NCI-H526 treated with DMSO at 0.1 percent for 48 hours (cell line): ENCODE results near the gene TRIM8.

Source experiments
- DNase-seq: peaks from one replicate; lab custom pipeline; 2025; lab: John Stamatoyannopoulos, UW

The TRIM8 gene

DNA sequence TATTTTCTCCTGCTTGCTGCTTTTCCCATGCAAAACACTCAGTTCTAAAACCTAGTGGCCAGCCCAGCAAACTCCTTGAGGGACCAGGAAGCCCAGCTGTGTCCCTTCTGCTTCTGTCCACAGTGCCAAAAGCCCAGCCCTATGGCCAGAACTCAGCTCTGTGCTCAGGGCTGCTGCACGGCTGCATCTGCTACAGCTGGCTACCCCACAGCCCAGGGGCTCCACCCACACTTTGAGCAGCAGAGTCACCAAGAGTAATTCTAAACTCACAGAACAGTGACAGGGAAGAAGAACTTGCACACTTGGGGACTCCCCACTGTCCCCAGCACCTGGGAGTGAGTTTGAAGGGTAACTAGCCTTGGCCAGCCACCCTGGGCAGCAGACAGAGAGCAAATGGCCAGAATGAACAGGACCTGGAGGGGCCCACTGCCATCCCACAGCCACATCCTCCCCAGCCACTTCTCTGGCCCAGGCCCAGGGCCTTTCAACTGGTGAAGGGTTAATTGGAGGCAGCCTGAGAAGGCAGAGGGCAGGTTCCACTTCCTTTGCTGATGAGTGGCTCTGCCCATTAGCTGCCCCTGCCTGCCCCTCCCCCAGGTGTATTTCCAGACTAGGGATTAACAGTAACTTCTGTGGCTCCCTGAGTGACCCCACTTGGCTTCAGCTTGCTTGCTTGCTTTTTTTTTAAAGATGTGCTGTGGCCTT lies 28.1 kb upstream of the TRIM8 start:
- DNase-seq = no peak

DNA sequence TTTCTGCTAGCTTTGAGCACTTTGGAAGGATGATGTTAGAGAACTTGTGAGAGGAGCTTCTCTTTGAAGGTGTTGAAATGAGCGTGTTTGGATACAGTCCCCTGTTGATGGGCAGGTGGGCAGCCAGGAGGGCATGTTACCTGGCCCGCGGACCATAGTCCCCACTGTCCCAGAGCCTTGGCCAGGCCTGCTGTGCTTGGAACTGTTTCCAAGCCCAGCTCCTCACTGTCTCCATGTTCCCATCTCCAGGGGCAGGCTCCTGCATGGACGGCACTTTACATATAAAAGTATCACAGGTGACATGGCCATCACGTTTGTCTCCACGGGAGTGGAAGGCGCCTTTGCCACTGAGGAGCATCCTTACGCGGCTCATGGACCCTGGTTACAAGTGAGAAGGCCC lies 27.2 kb upstream of the TRIM8 start:
- no peak for DNase-seq

DNA sequence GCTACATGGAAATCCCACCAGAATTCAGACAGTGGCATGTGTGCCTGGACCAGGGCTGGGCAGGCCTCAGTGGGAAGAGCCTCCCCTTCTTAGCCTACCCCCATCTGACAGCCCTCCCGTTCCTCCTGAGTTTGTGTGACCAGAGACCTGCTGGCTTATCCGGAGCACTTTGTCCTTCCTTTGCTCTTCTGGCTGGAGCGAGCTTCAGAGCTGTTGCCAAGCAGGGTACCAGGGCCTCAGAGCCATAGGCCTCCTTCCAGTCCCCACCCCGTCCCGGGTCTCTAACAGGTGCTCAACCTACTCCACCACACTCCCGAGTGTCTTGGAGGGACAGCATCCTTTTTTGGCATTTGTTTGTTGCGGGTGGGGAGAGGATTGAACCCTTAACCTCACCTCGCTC lies 26.5 kb upstream of the TRIM8 start:
- DNase-seq = no peak

DNA sequence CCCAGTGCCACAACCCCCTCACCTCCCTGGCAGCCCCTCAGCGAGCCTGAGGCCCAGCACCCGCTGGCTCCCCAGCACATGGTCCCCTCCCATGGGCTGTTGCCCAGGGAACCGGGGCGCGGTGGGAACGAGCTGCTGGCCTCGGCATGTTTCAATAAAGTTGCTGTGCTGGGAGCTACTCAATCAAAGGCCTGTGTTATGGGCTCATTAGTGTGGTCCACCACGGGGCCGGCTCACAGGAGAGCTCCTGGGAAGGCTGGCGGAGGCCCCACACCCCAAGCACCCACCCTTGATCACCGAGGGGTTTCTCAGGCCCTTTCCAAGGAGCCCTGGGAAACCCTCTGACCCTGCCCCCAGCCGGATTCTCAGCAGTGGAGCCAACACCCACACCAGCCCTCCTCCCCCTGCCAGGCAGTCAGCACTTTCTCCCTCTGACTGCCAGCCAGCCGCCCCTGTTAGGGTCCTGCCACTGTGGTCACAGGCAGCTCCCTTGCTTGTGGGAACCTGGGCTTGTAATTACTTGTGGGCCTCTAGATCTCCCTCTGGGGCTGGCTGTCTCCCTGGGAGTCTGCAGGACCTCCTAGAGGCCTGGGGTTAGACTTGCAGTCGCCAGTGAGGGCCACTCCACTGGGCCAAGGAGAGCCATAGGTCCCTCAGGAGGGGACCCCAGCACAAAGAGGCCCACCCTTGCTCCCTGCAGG lies 24.8 kb upstream of the TRIM8 start:
- DNase-seq = no peak

DNA sequence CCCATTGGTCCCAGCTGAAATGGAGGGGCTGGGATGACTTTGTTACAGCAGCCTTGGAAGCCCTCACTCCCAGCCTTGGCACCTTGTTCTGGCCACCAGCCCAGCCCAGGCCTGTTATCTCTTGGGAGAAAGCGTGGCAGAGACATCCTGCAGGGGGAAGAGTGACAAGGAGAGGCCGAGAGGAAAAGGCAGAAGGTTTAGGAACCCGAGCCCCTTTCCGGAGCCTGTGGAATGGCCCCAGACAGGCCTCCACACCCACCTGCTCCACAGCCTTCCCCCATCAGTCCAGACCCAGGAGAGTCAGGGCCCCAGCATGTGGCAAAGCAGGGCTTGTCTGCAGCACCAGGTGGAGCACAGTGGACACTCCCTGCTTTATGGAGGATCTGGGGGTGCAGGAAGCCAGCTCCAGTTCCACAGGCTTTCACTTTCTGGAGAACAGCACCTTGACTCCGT lies 24.1 kb upstream of the TRIM8 start:
- DNase-seq = no peak

DNA sequence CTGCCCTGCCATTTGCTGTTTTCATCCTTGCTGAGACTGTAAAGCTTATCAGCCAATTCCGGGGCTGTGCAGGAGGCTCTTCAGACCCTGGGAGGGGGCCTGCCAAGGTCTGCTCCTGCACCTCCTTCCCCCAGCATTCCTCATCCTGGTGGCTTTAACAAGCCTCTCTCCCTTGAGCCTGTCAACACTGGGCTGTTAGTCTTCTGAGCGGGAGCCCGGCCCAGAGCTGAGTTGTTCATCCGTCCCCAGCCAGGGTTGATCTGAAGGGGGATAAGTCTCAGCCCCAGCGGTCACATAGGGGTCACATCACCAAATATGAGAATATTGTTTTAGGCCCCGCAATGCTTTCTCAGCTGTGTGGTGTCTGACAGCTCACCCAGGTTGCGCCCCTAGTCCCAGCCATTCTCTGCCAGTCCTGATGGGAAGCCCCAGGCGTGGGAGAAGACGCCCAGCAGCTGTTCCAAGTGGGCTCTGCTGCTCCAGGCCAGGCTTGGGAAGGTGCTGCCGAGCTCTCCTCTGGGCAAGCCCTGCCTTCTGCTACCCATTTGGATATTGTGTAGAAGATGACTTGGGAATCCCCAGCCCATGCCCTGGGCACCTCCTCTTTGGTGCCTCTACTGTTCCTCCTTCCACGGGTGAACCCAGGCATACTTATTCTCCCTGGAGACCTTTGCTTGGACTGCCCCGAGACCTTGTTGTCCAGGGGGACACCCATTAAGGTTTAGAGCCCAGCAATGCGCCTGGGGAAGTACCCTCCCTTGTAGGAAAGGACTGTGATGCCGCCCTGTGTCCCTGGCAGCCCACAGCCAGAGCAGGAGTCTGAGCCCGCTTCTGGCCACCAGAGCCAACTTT lies 23.5 kb upstream of the TRIM8 start:
- no peak for DNase-seq

DNA sequence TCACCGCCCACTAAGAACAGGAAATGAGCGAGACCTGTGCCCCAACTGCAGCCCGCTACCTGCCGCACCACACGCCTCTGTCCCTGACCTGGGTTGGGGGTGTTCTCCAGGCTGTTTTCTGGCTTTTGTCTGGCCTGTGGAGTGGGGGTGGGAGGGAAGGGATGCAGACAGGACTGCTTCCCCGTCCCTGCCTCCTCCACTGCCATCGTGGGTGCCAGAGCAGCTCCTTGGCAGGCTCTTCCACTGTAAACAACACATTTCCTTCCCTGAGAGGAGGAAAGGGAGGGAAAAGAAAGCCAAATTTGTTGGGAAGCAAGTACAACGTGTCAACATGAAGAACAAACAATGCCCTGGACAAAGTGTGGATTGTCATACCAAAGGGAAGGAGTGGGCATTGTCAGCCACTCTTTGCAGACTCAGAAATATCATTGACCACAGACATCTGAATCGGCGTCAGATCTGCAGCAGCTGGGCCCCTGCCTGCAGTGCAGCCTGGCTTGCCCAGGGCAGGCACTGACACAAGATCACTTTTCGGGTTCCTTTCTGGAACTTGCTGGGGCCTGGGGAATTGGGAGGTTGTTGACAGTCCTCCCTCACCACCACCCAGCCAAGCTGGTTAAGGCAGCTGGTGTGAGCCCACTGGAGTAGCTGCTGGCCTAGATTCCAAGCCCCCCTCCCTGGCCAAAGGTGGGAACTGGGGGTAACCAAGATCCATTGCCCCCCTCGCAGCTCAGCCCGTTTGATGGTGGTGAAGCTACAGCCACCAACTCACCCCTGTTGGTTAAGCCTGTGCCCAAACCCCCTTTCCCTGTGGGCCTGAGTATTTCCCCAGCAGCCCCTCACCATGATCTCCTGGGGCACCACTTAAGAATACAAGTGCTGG lies 22.6 kb upstream of the TRIM8 start:
- no peak for DNase-seq

DNA sequence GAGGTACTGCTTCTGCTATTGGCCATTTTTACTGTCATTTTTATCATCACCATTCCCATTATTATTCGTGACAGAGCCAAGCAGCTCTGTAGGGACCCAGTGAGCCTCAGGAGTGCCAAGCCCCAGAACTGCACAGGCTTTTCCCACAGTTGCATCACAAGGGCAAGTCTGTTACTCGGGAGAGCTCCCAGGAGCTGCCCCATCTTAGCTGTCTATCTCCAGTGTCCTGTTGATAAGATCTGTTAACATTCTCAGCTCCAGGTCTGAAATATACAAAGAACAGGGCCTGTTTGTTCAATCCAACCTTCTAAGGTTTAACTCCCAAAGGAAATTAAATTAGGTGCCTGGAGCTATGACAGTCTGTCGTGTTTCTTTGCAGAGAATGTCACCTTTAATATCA lies 20.2 kb upstream of the TRIM8 start:
- no peak for DNase-seq

DNA sequence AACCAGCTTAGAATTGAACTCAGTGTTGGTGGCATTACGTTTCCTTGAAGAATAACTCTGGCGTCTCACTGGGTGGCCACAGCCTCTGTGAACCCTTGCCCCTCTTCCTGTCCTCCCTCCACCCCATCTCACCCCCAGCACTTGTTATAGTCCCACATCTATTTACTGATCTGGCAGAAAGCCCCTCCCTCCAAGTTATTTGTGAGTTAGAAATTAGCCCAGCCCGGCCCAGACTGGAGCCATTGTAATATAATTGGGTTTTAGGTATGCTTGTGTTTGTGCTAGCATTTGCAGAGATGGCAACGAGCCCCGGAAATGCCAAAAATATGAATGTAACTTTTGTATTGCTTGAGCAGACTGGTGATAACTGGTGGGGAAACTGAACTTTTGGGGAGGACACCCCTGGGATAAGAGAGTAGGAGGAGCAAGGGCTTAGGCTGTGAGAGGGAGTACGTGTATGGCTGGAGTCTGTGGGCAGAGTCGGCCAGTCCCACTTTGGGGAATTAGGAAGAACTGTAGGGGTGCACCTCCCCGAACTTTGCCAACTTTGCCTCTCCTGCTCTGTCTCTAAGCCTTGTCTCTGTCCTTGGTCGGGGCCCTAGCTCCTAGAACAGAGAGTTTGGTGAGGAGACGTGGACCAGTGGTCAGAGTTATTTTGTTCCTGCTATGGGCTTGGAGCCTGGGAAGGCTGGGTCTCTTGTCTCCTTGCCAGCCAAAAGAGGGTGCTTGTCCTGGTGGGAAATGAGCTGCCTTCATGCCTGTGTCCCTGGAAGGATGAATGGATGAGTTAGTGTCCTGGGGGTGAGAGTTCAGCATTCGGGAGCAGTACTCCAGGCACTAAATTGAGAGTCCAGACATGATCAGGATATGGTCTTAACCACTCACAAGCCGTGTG lies 19.3 kb upstream of the TRIM8 start:
- no peak for DNase-seq

DNA sequence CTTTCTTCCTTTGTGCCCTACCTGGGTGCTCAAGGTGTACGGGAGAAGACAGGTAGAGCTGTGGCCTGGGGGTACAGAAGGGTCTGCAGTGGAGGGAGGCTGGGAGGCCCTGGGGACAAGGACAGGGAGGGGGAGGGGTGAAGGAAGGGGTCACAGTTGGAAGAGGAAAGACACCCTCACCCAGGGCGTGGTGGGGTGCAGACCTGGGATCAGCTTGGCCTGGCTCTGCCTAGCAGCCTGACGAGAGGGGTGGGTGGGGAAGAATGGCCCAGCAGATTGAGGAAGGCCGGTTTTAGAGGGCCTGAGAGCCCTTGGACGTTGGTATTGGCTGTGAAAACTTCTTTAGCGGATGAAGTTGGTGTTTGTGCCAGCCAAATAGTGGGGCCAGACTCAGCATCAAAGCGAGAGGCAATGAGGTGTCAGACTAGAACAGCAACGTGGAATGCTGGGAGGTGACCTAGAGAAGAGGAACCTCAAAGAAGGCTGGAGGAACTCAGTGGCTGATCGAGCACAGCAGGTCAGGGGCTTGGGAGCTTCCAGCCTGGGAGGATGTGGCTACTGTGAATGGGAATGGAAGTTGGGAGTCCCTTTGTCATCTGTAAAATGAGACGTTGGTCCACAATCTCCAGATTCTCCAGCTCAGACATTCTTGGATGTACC lies 18.1 kb upstream of the TRIM8 start:
- no peak for DNase-seq

DNA sequence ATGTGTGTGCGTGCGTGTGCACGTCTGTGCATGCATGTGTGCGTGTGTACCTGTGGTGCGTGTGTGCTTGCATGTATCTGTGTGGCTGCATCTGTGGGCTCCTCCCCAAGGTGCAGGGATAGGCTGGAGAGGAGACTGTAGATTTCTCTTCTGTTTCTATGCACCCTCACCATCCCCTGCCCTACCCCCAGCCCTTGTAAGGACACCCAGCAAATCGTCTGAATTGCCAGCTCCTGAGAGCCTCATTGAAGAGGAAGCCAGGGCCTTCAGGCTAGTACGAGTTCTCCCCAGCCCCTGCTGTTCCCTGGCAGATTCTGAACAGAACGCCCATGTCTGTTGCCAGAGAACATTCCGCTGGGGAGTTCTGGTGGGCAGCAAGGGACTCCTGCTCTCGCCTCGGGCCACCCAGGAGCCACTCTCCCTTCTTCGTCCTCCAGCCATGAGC lies 17.0 kb upstream of the TRIM8 start:
- DNase-seq = no peak

DNA sequence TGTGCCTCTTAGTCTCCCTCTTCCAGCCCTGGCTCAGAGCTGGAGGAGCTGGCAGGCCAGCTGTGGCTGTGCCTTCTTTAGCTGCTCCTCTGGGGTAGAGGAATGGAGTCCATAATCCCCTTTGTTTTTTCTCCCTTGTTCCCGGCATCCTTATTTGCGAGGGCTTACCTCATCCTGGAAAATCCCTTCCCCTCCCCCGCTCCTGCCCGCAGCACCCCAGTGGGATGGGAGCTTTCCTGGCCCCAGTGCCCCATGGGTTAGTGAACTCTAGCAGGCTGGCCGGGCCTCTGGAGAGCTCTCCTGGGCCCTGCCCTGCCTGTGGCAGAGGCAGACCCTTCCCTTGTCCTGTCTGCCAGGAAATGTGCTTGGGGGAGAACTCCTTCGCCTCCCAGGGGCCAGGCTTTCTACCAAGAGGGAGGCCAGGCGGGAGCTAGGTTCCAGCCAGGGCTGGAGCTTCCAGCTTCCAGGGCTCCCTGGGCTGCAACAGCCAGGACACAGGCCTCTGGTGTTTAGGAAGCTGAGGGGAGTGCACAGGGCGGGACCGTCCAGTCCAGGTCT lies 16.5 kb upstream of the TRIM8 start:
- no peak for DNase-seq

DNA sequence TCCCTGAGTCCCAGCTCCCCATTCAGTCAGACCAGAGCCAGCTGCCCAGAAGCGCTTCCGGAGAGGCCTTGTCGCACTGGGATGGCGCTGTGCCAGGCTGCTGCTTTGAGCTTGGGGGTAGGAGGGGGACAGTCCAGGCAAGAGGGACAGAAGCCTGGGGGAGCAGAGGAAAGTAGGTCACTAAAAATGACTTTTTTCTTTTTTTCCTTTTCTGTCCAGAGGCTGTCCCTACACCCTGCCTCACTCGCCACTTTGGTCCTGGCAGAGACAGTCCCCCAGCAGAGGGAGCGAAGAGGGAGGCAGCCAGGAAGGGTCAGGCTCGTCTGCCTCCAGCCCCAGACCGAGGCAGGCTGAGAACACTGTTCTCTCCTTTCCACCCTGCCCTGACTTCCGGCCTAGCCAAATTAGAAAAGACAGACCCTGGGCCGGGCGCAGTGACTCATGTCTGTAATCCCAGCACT lies 15.8 kb upstream of the TRIM8 start:
- DNase-seq = no peak

DNA sequence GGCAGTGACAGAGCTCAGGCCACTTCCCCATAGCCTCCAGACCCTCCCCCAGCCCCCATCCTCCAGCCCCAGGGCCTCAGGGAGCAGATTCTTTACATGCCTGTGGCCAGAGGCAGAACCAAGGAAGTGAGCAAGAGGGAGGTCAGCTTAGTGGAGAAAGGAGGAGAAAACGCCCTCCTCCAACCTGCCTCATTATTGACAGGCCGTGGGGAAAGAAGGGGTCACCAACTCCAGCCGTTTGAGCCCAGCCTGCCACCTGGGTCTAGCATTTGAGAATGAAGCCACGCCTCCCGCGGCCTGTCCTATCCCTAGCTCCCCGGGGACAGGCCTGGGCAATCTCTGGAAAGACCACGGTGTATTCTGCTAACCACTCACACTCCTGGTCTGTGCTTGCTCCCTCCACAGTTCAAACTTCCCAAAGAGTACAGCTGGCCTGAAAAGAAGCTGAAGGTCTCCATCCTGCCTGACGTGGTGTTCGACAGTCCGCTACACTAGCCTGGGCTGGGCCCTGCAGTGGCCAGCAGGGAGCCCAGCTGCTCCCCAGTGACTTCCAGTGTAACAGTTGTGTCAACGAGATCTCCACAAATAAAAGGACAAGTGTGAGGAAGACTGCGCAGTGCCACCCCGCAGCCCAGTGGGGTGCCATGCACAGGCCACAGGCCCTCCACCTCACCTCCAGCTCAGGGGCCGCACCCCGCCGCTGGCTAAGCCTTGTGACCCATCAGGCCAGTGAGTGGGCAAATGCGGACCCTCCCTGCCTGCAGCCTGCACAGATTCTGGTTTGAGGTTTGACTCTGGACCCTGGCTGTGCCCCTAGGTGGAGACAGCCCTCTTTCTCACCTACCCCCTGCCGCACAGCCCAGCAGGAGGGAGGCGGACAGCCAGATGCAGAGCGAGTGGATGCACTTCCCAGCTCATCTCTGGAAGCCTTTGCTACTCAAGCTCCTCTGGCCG lies 14.3 kb upstream of the TRIM8 start:
- DNase-seq = no peak

DNA sequence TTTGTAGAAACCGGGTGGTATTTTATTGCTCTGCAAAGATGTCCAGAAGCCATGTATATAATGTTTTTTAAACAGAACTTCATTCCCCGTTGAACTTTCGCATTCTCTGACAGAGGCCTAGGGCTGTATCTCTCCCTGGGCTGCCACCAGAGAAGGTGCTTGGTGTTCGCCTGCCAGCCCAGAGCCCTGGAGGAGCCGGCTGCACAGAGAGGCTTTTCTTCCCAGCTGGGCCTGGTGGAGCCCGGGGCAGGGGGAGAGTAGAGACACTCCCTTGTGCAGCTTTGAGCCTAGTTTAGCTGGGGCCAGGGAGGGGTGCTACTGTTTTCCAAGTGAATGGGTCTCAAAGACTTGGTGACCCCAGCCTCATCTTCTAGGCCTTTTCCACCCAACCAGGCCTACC lies 13.6 kb upstream of the TRIM8 start:
- DNase-seq = no peak

DNA sequence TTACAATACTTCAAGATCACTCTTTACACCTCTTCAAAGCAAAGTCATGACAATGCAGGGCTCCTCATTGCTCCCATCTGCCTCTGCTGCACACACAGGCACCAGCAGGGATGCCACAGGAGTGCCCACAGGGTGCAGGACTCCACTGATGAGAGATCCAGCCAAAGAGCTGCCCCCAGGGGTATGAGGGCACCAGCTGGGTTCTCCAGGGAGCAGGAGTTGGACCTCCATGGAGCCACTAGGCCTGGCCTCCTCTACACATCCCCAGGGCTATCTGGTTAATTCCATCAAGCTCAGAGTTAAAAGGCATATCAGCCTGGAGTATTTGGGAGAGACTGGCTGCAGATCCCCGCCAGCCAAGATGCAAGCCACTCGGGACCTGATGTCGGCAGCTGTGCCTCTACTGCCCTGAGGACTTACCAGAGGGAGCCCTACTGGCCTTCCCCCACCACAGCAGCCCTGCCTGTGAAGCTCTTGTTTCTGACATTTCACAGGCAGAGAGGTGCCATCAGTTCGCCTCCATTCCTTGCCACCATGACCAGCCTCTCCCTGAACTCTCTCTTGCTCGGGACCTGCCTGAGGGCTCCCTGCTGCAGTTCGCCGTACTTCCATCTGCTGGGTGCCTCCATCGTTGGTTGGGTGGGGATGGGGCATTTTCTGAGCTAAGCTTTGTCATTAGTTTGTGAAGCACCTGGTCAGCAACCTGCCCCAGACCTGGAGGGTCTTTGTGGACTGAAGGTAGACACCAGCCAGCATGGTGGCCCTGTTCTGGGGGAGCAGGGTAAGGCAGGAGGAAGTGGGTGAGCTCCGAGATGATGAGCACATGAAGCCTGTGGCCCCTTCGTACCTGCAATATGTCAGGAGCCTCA lies 12.5 kb upstream of the TRIM8 start:
- DNase-seq = no peak

DNA sequence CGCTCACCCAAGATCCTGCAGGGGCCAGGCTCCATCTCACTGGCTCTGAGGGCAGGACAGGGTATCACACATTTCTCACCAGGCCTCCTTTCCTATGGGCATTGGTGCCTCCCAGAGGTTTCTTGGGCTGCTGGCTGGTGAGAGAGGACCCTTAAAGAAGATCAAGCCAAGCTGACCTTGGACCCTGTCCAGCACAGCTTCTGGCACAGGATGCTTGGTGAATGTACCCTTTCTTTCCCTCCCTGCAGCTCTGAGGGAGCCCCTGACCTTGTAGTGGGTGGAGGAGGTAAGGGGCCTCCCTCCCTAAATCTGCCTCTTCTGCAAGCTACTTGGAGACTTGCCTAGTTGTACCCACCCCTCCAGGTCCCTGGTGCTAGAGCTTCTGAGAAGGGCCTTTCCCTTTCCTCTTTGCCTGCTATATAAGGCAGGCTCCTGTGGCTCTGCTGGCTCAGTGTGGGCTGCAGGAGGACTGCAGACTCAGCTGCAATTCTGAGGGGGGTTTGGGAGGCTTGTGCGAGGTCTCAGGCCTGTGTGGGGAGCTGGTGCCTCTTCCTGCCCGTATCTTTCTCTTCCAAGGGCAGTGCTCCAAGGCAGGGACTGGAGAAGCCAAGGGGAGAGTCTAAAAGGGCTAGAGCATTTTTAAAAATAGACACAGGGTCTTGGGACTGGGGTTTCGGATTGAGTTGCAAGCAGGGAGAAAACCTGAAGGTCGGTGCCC lies 11.7 kb upstream of the TRIM8 start:
- DNase-seq = no peak
